Neural cell (in vitro differentiated cells): Measurements from ENCODE around the gene KIFC1. TPM values are rescaled to one million over a fixed set of nuclear protein-coding genes. Genes with fewer than 3 reads are reported as not detected.

Source experiments
- H2AFZ ChIP-seq: fragments of 200-600, 300-800 bp; sonication (generic), shearing (Covaris generic); 2 replicates; pipeline ENCODE4 v1.6.0; 2014; ENCODE audit warnings: low read depth, mild to moderate bottlenecking, antibody characterized with exemption, low read length, moderate library complexity
- H3F3A ChIP-seq: fragments of 200-600 bp; shearing (Covaris generic); 2 replicates; pipeline ENCODE4 v1.6.1; 2016; ENCODE audit warnings: mild to moderate bottlenecking, moderate library complexity, mixed read lengths, antibody characterized with exemption, low read length; ENCODE audit not compliant: insufficient read depth, poor library complexity, severe bottlenecking
- H3K27ac ChIP-seq: fragments of 200-600, 300-800 bp; sonication (generic), shearing (Covaris generic); 2 replicates; pipeline ENCODE4 v1.5.1; 2014; ENCODE audit warnings: mild to moderate bottlenecking, low read length, moderate library complexity
- H3K27me3 ChIP-seq: fragments of 300-800, 200-600 bp; sonication (generic), shearing (Covaris generic); 2 replicates; pipeline ENCODE4 v1.6.0; 2014; ENCODE audit warnings: mild to moderate bottlenecking, low read depth, low read length, moderate library complexity; ENCODE audit not compliant: insufficient read depth
- H3K36me3 ChIP-seq: fragments of 300-800, 200-600 bp; sonication (generic), shearing (Covaris generic); 2 replicates; pipeline ENCODE4 v1.5.1; 2014; ENCODE audit warnings: mild to moderate bottlenecking, antibody characterized with exemption, low read length, moderate library complexity; ENCODE audit not compliant: insufficient read depth
- H3K4me2 ChIP-seq: fragments of 300-800, 200-600 bp; sonication (generic), shearing (Covaris generic); 2 replicates; pipeline ENCODE4 v1.6.0; 2014; ENCODE audit warnings: mild to moderate bottlenecking, low read length
- H3K4me3 ChIP-seq: fragments of 300-800, 200-600 bp; sonication (generic), shearing (Covaris generic); 2 replicates; pipeline ENCODE4 v1.5.1; 2014; ENCODE audit warnings: mild to moderate bottlenecking, low read length, moderate library complexity
- H3K79me2 ChIP-seq: fragments of 200-600 bp; shearing (Covaris generic); replicated peaks from 2 replicates; pipeline ENCODE4 v1.6.0; 2014; ENCODE audit warnings: mild to moderate bottlenecking, low read length, moderate library complexity; ENCODE audit not compliant: insufficient read depth
- H3K9ac ChIP-seq: fragments of 300-800, 200-600 bp; sonication (generic), shearing (Covaris generic); 2 replicates; pipeline ENCODE4 v1.6.1; 2016; ENCODE audit warnings: mild to moderate bottlenecking, low read length, mixed read lengths
- H3K9me2 ChIP-seq: fragments of 200-600 bp; shearing (Covaris generic); 2 replicates; pipeline ENCODE4 v1.6.1; 2016; ENCODE audit warnings: mild to moderate bottlenecking, low read length, mixed read lengths; ENCODE audit not compliant: insufficient read depth
- H3K9me3 ChIP-seq: fragments of 200-600, 300-800 bp; sonication (generic), shearing (Covaris generic); 2 replicates; pipeline ENCODE4 v1.6.1; 2016; ENCODE audit warnings: mild to moderate bottlenecking, mixed run types, low read length, moderate library complexity, mixed read lengths
- H4K20me1 ChIP-seq: fragments of 200-600 bp; shearing (Covaris generic); 2 replicates; pipeline ENCODE4 v1.6.1; 2016; ENCODE audit warnings: mild to moderate bottlenecking, mixed run types; ENCODE audit not compliant: insufficient read depth
- EP300 ChIP-seq: fragments of 450-650 bp; conservative IDR thresholded peaks from 2 replicates; pipeline ENCODE4 v1.6.1; 2014; ENCODE audit warnings: antibody characterized with exemption, mild to moderate bottlenecking, moderate library complexity; ENCODE audit not compliant: poor library complexity, severe bottlenecking
- EZH2 ChIP-seq: fragments of 200-600, 300-800 bp; shearing (Covaris generic), sonication (generic); IDR thresholded peaks from 2 replicates; pipeline ENCODE4 v1.6.1; 2014; ENCODE audit warnings: antibody characterized with exemption, low read length, borderline replicate concordance, mild to moderate bottlenecking; ENCODE audit not compliant: insufficient read depth, poor library complexity, severe bottlenecking
- MXI1 ChIP-seq: fragments of 450-650 bp; conservative IDR thresholded peaks from 2 replicates; pipeline ENCODE4 v1.6.1; 2014; ENCODE audit warnings: antibody characterized with exemption, mild to moderate bottlenecking; ENCODE audit not compliant: poor library complexity, severe bottlenecking
- POLR2AphosphoS5 ChIP-seq: IDR thresholded peaks from 2 replicates; pipeline ENCODE4 v1.6.1; 2012
- RAD21 ChIP-seq: fragments of 450-650 bp; conservative IDR thresholded peaks from 2 replicates; pipeline ENCODE4 v1.6.1; 2014; ENCODE audit warnings: antibody characterized with exemption, mild to moderate bottlenecking, moderate library complexity
- TAF1 ChIP-seq: IDR thresholded peaks from 2 replicates; pipeline ENCODE4 v1.6.1; 2012; ENCODE audit warnings: low read depth
- polyA plus RNA-seq: library from polyadenylated mRNA; depleted of rRNA; stranded (reverse); fragments of >200 nt; gene quantifications from 2 replicates; pipeline ENCODE4 v1.2.3, GENCODE V29; 2014
- TF ChIP-seq, protein P1 (sequence below): fragments of 450-650 bp; IDR thresholded peaks from 2 replicates; pipeline ENCODE4 v1.5.1; 2014; ENCODE audit warnings: antibody characterized with exemption, mild to moderate bottlenecking, moderate library complexity; ENCODE audit not compliant: poor library complexity, severe bottlenecking

Gene KIFC1
- polyA plus RNA-seq, 1 donor from 2014 or later = 0.52 TPM

DNA sequence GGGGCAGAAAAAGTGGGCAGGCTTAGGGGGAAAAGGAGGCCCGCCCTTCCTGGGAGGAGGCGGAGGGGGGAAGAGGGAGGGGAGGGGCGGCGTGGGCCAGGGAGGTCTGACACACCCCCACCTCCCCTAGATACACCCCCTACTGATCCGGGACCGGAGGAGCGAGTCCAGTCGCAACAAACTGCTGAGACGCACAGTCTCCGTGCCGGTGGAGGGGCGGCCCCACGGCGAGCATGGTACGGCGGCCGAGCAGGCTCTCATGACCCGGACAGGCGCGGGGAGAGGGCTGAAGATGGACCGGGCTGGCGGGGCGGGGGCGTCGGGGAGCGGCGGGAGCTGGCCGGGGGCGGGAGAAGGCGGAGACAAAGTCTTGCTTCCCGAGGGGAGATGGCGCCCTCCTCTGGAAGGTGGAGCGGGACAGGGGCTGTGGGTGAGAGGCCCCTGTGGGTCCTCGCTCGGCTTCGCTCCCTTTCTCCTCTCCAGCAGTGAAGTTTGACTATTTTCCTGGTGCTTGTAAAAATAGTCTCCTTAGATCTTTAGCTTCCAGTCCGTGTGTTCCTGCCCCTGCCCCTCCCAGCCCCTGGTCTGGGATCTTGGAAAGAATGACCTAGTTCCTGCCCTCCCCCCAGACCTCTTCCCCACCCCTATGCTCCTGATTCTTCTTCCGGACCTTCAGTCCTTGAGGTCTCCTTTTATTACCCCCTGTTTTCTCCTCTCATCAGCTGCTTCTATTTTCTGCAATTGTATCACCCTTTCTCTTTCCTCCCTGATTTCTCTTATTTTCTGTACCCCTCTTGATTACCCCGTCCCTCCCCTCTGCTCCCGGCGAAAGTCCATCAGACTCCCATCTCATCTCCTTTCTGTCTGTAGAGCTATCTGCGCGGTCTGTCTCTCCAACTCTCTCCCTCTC lies 34.3 kb downstream of the KIFC1 start:
- Histone ChIP-seq H3K36me3 (no peaks in the 10 kb centered on the region), H3K9ac (peak overlapping the region; percentile 60)

DNA sequence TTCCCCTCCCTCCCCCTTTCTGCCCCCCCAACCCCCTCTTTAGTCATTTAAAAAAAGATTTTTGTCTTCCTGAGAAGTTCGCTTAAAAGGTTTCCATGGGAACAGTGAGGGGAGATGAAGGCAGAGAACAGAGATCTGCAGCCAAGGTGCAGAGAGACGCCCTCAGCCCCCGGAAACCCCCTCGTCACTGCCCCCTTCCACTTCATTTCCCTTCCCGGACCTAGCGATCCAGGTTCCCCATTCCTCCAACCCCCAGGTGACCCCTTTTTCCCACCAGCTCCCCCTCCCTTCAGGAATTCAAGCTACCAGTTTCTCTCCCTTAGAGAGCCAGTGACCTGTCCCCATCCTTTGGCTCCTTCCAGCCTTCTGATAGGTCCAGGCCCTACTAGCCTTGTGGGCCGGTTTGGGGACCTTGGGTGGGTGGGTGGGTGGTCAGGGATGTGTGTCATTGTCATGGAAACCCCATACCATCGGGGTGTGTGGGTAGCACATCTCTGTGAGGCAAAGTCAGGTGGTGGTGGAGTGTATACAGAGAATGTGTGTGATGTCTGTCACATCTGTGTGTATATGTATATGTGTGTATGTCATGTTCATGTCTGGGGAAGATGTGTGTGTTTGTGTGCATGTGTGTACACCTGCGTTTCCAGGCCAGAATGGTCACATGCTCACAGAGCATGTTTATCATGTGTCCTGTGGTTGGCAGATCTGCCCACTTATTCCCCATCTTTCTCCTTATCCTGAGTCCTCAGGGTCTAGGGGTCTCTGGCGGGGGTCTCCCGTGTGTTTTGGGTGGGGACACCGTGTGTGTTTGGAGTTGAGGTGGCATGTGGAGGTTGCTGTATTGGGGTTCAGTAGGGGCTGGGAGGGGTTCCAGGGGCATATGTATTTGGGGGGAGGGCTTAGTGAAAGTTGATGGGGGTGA lies 35.2 kb downstream of the KIFC1 start:
- Histone ChIP-seq H3K9ac (peak overlapping the region; percentile 81), H4K20me1 (no peaks in the 10 kb centered on the region), H3K4me3 (peak overlapping the region; percentile 70), H3K79me2 (peaks cover 55% of the 10 kb centered on the region), H3K27ac (peak overlapping the region; percentile 83), H3K36me3 (no peaks in the 10 kb centered on the region), H3K9me3 (no peaks in the 10 kb centered on the region), H2AFZ (no peak overlapping the region), H3K9me2 (no peaks in the 10 kb centered on the region), H3F3A (peaks cover 5% of the 10 kb centered on the region), H3K4me2 (peak overlapping the region; percentile 74), H3K27me3 (no peaks in the 10 kb centered on the region)
- TF ChIP-seq EZH2 = no peak
- peak; percentile 62 for TF ChIP-seq POLR2AphosphoS5

More for the DNA sequence above, 34.3 kb downstream of the KIFC1 start:
- no peak for TF ChIP-seq RAD21
- TF ChIP-seq, protein P1, sequence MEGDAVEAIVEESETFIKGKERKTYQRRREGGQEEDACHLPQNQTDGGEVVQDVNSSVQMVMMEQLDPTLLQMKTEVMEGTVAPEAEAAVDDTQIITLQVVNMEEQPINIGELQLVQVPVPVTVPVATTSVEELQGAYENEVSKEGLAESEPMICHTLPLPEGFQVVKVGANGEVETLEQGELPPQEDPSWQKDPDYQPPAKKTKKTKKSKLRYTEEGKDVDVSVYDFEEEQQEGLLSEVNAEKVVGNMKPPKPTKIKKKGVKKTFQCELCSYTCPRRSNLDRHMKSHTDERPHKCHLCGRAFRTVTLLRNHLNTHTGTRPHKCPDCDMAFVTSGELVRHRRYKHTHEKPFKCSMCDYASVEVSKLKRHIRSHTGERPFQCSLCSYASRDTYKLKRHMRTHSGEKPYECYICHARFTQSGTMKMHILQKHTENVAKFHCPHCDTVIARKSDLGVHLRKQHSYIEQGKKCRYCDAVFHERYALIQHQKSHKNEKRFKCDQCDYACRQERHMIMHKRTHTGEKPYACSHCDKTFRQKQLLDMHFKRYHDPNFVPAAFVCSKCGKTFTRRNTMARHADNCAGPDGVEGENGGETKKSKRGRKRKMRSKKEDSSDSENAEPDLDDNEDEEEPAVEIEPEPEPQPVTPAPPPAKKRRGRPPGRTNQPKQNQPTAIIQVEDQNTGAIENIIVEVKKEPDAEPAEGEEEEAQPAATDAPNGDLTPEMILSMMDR = peak; percentile 33
- H3K4me3 ChIP-seq = peak overlapping the region; percentile 70
- H3K27me3 ChIP-seq = no peaks in the 10 kb centered on the region
- no peak overlapping the region for H2AFZ ChIP-seq
- H3K27ac ChIP-seq = peak overlapping the region; percentile 83
- H3K79me2 ChIP-seq = peaks cover 55% of the 10 kb centered on the region
- no peaks in the 10 kb centered on the region for H3K9me2 ChIP-seq
- no peaks in the 10 kb centered on the region for H3K9me3 ChIP-seq
- H3F3A ChIP-seq = peaks cover 5% of the 10 kb centered on the region
- peak overlapping the region; percentile 59 for H3K4me2 ChIP-seq
- no peaks in the 10 kb centered on the region for H4K20me1 ChIP-seq

DNA sequence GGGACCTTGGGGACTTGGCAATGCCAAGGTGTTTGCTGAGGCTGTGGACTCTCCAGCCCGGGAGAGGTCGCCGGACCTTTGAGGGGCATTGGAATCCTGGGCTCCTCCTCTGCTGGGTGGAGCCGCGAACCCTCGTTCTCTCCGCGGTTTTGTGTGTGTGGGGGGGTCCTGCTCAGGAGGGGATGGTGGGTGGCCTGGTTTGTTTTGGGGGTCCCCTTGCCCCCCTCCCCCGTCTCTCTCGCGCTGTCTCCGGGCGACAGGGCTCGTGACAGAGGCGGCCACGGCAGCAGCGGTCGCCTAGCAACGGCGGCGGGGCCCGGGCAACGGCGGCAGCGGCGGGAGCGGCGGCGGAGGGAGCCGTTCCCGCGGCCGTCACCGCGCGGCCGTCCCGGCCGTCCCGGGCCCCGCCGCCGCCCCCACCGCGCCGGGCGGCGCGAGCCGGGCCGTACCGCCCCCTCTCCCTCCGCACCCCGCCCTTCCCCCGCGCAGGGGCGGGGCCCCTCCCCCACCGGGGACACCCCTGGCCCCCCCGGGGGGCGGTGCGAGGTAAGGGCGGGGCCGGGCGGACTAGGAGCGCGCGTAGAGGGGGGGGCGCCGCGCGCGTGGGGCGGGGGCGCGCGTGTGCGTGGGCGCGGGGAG lies 36.1 kb downstream of the KIFC1 start:
- H3K9me2 ChIP-seq = no peaks in the 10 kb centered on the region
- H3K4me3 ChIP-seq = peak overlapping the region; percentile 87
- H2AFZ ChIP-seq = no peak overlapping the region
- H3K9ac ChIP-seq = peak overlapping the region; percentile 81
- no peaks in the 10 kb centered on the region for H3K36me3 ChIP-seq
- peak overlapping the region; percentile 74 for H3K4me2 ChIP-seq
- TF ChIP-seq EP300 (no peak), MXI1 (peak; percentile 6), RAD21 (no peak), TAF1 (peak; percentile 44), POLR2AphosphoS5 (no peak)
- TF ChIP-seq, protein P1 = peak; percentile 20
- no peaks in the 10 kb centered on the region for H4K20me1 ChIP-seq
- H3K27ac ChIP-seq = peak overlapping the region; percentile 83
- H3K79me2 ChIP-seq = peaks cover 48% of the 10 kb centered on the region
- H3K9me3 ChIP-seq = no peaks in the 10 kb centered on the region
- no peaks in the 10 kb centered on the region for H3K27me3 ChIP-seq
- H3F3A ChIP-seq = peaks cover 5% of the 10 kb centered on the region
